Sigmoid colon (tissue), 7 donors: ENCODE results near the gene SEPTIN1. TPM values are rescaled to one million over a fixed set of nuclear protein-coding genes. Genes with fewer than 3 reads are reported as not detected.

Experiments used
- DNase-seq: peaks from one replicate; pipeline ENCODE4 v3.0.0-alpha.2; 2019
- H3K27ac ChIP-seq, 4 donors: fragments of 200-600 bp; sonication (generic); one replicate each; pipeline ENCODE4 v1.5.1; 2016 to 2019; ENCODE audit warnings: mild to moderate bottlenecking in 1 of 4
- H3K27me3 ChIP-seq, 3 donors: fragments of 200-600 bp; sonication (generic); one replicate each; pipeline ENCODE4 v1.5.1; 2019; ENCODE audit warnings: mild to moderate bottlenecking in 1 of 3
- H3K36me3 ChIP-seq, 4 donors: fragments of 200-600 bp; sonication (generic); one replicate each; pipeline ENCODE4 v1.5.1; 2016 to 2019
- H3K4me1 ChIP-seq, 4 donors: fragments of 200-600 bp; sonication (generic); one replicate each; pipeline ENCODE4 v1.5.1; 2017 to 2019
- H3K4me3 ChIP-seq, 4 donors: fragments of 200-600 bp; sonication (generic); one replicate each; pipeline ENCODE4 v1.5.1; 2017 to 2019; ENCODE audit warnings: mild to moderate bottlenecking in 2 of 4, moderate library complexity in 1 of 4
- H3K9me3 ChIP-seq, 4 donors: fragments of 200-600 bp in 3 of 4; sonication (generic) in 3 of 4; one replicate each; pipeline versions ENCODE4 v1.5.1 to v1.6.1; 2013 to 2019
- EP300 ChIP-seq, 4 donors: sonication (generic); formaldehyde crosslinking; IDR thresholded peaks; one replicate each; pipeline ENCODE4 v1.6.1; 2017; ENCODE audit warnings: antibody characterized with exemption in 4 of 4
- POLR2A ChIP-seq, 2 donors: fragments of 450-650 bp; IDR thresholded peaks; one replicate each; pipeline ENCODE4 v1.6.1; 2016; ENCODE audit warnings: antibody characterized with exemption in 2 of 2, mild to moderate bottlenecking in 2 of 2, moderate library complexity in 2 of 2
- POLR2AphosphoS5 ChIP-seq, 4 donors: sonication (generic); formaldehyde crosslinking; IDR thresholded peaks; one replicate each; pipeline ENCODE4 v1.6.1; 2017; ENCODE audit warnings: antibody characterized with exemption in 4 of 4
- WGBS, 2 donors: extraction: QIAGEN DNeasy Blood & Tissue Kit; methylation state at CpG; one replicate each; pipeline ENCODE4 v1.1.7; 2013; 5-methylcytosine and 5-hydroxymethylcytosine counted together
- intact Hi-C: fragments of 100-400 bp; cut with DNase I; formaldehyde crosslinking; loops from one replicate; pipeline ENCODE4 v1.15.1; 2023
- polyA plus RNA-seq, 3 donors: library from polyadenylated mRNA; stranded (reverse); fragments of 200-250 nt; gene quantifications; one replicate each; pipeline ENCODE4 v1.2.3, GENCODE V29; 2013
- total RNA-seq, 4 donors: library from RNA; depleted of rRNA; stranded (reverse); fragments of >200 nt; gene quantifications; one replicate each; pipeline ENCODE4 v1.1.0, GENCODE V29; 2016
- TF ChIP-seq, protein P1 (sequence below), 4 experiments: fragments of 450-650 bp in 3 of 4; fragments of 200-600 bp in 1 of 4; IDR thresholded peaks; one replicate each; pipeline ENCODE4 v1.5.1; 2016 to 2019; ENCODE audit warnings: antibody characterized with exemption in 4 of 4, mild to moderate bottlenecking in 3 of 4, moderate library complexity in 2 of 4
- donor health status: healthy with polysubstance abuse.
- donor health status: Bipolar disorder and iron deficiency.
- donor health status: healthy.

The SEPTIN1 gene
- total and polyA plus RNA-seq, 7 donors, result 0.82 to 46.6 (median 2.4) TPM

DNA sequence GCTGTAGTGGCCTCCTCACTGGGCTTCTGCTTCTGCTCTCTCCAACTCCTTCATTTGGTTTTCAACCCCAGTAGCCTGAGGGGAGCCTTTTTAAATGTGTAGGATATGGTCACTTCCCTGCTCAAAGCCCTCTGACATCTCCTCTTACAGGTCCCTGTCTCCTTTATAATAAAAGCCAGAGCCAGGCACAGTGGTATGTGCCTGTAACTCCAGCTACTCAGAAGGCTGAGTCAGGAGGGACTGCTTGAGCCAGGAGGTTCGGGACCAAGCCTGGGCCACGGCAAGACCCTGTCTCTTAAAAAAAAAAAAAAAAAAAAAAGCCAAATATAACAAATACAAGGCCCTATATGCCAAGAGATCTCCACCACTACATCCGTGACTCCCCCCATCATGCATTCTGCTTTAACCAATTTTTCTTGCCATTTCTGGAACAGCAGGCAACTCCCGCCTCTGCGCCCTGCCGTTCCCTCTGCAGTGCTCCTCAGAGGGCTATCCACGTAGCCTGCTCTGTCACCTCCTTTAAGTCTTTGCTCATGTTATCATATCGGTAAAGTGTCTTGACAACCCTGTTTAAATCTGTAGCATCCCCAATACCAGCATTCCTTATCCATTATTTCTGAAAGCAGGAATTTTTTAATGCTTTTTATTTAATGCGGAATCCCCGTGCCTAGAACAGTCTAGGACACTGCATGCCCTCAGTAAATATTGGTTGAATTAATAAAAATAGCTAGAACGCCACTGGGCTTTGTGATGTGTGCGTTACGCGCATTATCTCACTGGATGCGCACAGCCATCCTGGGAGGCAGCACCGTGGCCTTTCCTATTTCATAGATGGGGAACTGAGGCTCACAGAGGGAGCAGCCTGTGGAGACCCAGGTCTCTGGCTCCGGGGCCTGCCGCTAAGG lies 34.5 kb upstream of the SEPTIN1 start:
- WGBS, 2 donors, result 55 to 68% methylated on average over 18 of the region's 18 CpGs
- Histone ChIP-seq H3K4me3 (peak overlapping the region; percentile 33 to 72 (median 57)), H3K4me1 (peaks cover 0 to 14% (median 12%) of the 10 kb centered on the region in 4 donors), H3K27ac (peak overlapping the region; percentile 83 to 89 (median 88)), H3K27me3 (no peaks in the 10 kb centered on the region), H3K36me3 (peaks cover 0 to 23% (median 0%) of the 10 kb centered on the region in 4 donors), H3K9me3 (no peaks in the 10 kb centered on the region)
- intact Hi-C loops, result no loop called here
- TF ChIP-seq, protein P1, sequence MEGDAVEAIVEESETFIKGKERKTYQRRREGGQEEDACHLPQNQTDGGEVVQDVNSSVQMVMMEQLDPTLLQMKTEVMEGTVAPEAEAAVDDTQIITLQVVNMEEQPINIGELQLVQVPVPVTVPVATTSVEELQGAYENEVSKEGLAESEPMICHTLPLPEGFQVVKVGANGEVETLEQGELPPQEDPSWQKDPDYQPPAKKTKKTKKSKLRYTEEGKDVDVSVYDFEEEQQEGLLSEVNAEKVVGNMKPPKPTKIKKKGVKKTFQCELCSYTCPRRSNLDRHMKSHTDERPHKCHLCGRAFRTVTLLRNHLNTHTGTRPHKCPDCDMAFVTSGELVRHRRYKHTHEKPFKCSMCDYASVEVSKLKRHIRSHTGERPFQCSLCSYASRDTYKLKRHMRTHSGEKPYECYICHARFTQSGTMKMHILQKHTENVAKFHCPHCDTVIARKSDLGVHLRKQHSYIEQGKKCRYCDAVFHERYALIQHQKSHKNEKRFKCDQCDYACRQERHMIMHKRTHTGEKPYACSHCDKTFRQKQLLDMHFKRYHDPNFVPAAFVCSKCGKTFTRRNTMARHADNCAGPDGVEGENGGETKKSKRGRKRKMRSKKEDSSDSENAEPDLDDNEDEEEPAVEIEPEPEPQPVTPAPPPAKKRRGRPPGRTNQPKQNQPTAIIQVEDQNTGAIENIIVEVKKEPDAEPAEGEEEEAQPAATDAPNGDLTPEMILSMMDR (IDR thresholded peaks at IDR 0.05), result no peak
- no peak for TF ChIP-seq POLR2A (IDR thresholded peaks at IDR 0.05)
- TF ChIP-seq EP300 (IDR thresholded peaks at IDR 0.05), result no peak
- no peak for TF ChIP-seq POLR2AphosphoS5 (IDR thresholded peaks at IDR 0.05)
- no peak for DNase-seq

DNA sequence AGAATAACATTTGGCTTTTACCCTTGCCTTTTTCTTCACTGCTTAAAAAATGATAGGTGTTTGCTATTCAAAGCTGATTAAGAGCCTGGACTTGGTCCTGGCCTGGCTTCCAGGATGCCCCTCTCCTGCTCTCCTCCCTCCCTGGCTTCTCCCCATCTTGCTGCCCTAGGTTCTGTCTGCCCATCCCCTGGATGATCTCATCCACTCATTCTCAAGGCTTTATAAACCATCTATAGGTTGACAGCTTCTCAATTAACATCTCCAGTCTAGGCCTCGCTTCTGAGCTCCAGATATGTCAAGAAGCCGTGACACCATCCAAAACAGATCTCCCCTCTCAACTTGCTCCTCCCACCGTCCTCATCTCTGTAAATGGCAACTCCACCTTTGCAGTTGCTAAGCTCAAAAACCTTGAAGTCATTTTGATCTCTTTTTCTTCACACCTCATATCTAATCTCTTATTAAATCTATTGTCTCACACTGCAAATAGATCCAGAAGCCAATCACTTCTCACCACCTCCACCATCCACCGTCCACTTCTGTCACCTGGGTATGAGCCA lies 33.8 kb upstream of the SEPTIN1 start:
- intact Hi-C loops, result no loop called here
- no peaks in the 10 kb centered on the region for H3K9me3 ChIP-seq

DNA sequence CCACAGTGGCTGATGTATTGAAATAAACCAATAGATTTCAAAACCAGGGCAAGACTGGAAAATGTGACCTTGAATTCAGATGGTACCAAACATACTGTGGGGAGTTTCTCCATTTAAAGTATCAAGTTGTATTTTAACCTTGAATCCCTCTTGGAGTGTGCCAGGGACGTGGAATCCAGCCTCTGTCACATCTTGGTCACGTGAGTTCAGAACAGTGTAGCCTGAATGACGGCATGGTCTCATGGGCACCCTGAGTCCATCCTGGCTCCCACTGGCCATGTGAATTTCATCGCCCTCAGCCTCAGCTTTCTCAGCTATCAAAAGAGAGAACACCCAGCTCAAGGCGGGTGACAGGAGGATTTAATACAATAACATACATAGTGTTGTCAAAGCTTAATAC lies 31.8 kb upstream of the SEPTIN1 start:
- DNase-seq, result no peak
- peaks cover 0 to 30% (median 0%) of the 10 kb centered on the region in 4 donors for H3K36me3 ChIP-seq
- TF ChIP-seq POLR2A (IDR thresholded peaks at IDR 0.05), result no peak
- TF ChIP-seq, protein P1 (IDR thresholded peaks at IDR 0.05), result no peak
- TF ChIP-seq POLR2AphosphoS5 (IDR thresholded peaks at IDR 0.05), result no peak
- no peak for TF ChIP-seq EP300 (IDR thresholded peaks at IDR 0.05)
- peaks cover 0 to 22% (median 18%) of the 10 kb centered on the region in 4 donors for H3K4me1 ChIP-seq
- H3K27ac ChIP-seq, result no peak overlapping the region
- intact Hi-C loops, result no loop called here
- no peak overlapping the region for H3K4me3 ChIP-seq
- H3K9me3 ChIP-seq, result no peaks in the 10 kb centered on the region
- 92 to 95% methylated on average over 5 of the region's 5 CpGs for WGBS, 2 donors
- H3K27me3 ChIP-seq, result no peaks in the 10 kb centered on the region

More for the DNA sequence above, 33.8 kb upstream of the SEPTIN1 start:
- WGBS, 2 donors, result 94% methylated on average over 4 of the region's 4 CpGs
- H3K27me3 ChIP-seq, result no peaks in the 10 kb centered on the region
- peaks cover 0 to 30% (median 0%) of the 10 kb centered on the region in 4 donors for H3K36me3 ChIP-seq
- no peak for DNase-seq
- TF ChIP-seq EP300 (IDR thresholded peaks at IDR 0.05), result no peak
- TF ChIP-seq POLR2A (IDR thresholded peaks at IDR 0.05), result no peak
- no peak for TF ChIP-seq POLR2AphosphoS5 (IDR thresholded peaks at IDR 0.05)
- TF ChIP-seq, protein P1 (IDR thresholded peaks at IDR 0.05), result no peak
- no peak overlapping the region for H3K27ac ChIP-seq
- H3K4me3 ChIP-seq, result no peak overlapping the region
- peaks cover 0 to 14% (median 12%) of the 10 kb centered on the region in 4 donors for H3K4me1 ChIP-seq

DNA sequence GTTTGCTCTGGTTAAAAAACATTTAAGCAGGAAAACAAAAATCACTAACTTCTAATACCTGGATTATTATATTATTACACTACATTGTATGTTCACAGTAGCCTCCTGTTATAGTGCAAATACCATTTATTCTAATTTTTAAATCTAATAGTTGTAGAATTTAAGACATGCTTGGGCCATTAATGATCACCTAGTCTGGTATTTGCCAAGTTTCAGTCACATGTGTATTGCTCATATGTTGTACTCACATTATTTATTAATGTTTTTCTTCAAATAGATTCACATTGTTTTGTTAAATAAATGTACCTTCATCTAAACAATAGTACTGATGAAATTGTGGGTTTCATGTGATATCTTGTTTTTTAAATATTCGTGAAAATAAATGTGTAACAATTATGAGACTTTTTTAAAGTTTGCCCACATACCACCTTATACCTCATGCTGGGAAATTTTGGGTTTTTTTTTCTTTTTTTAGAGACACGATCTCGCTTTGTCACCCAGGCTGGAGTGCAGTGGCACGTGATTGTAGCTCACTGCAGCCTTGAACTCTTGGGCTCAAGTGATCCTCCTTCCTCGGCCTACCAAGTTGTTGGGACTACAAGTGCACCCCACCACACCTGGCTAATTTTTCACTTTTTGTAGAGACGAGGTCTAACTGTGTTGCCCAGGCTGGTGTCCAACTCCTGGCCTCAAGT lies 30.9 kb upstream of the SEPTIN1 start:
- no peak overlapping the region for H3K4me3 ChIP-seq
- intact Hi-C loops, result no loop called here
- peaks cover 0 to 30% (median 0%) of the 10 kb centered on the region in 4 donors for H3K36me3 ChIP-seq
- WGBS, 2 donors, result 87 to 93% methylated on average over 6 of the region's 6 CpGs
- peaks cover 0 to 28% (median 24%) of the 10 kb centered on the region in 4 donors for H3K4me1 ChIP-seq
- DNase-seq, result no peak
- no peak overlapping the region for H3K27ac ChIP-seq
- TF ChIP-seq, protein P1 (IDR thresholded peaks at IDR 0.05), result no peak
- TF ChIP-seq EP300 (IDR thresholded peaks at IDR 0.05), result no peak
- TF ChIP-seq POLR2AphosphoS5 (IDR thresholded peaks at IDR 0.05), result no peak
- TF ChIP-seq POLR2A (IDR thresholded peaks at IDR 0.05), result no peak
- no peaks in the 10 kb centered on the region for H3K27me3 ChIP-seq
- H3K9me3 ChIP-seq, result no peaks in the 10 kb centered on the region
